ENCODE results near the gene GABRG3. TPM values are rescaled to one million over a fixed set of nuclear protein-coding genes. Genes with fewer than 3 reads are reported as not detected.

Gene GABRG3
- total RNA-seq, 2 experiments from 2014 or later: not detected

DNA sequence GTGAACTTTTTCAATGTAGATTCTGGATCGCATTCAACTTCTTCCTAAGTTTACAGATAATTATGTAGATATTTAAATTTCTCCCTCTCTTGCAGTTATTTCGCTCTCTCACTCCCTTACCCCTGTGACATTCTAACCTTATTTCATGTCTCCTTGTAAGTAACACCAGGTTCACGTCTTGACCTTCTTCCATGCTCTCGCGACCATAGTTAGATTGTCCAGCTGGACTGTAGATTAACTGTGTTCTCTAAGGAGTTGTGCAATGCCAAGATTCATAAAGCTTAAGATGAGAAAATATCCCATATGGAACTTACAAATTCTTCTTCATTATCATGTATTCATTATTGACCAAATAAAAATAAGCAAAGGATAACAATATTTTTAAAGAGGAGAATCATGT is 430.5 kb downstream of the GABRG3 start:
- no peak for DNase-seq
- Mint-ChIP-seq H3K27me3 (no peaks in the 10 kb centered on the region), H3K27ac (no peak overlapping the region), H3K4me1 (ENCODE audit: low read depth) (no peaks in the 10 kb centered on the region), H3K36me3 (ENCODE audit: low read depth) (no peaks in the 10 kb centered on the region), H3K4me3 (no peak overlapping the region), H3K9me3 (peaks cover 6% of the 10 kb centered on the region)
- ChIA-PET POLR2A (no interaction called here), CTCF (no interaction called here)
- no peak for ATAC-seq
- intact Hi-C loops (cut with micrococcal nuclease): no loop called here
- no peak for TF ChIP-seq CTCF (IDR thresholded peaks at IDR 0.05)

GRCh38 chr15:27408428-27408827 is 437.4 kb downstream of the GABRG3 start:
- Mint-ChIP-seq H3K27ac (no peak overlapping the region), H3K4me1 (ENCODE audit: low read depth) (no peaks in the 10 kb centered on the region), H3K9me3 (peaks cover 6% of the 10 kb centered on the region), H3K36me3 (ENCODE audit: low read depth) (no peaks in the 10 kb centered on the region), H3K27me3 (no peaks in the 10 kb centered on the region), H3K4me3 (no peak overlapping the region)
- TF ChIP-seq CTCF (IDR thresholded peaks at IDR 0.05): no peak
- ChIA-PET POLR2A (no interaction called here), CTCF (interaction anchor here (0.9 kb wide), 1 partner anchor 10 kb away, joined by 4 read pairs; no protein-coding TSS in a partner anchor)
- DNase-seq (no peak), ATAC-seq (no peak)
- intact Hi-C loops (cut with micrococcal nuclease): no loop called here

GRCh38 chr15:27410996-27411605 is 440.1 kb downstream of the GABRG3 start:
- H3K36me3 Mint-ChIP-seq (ENCODE audit: low read depth): no peaks in the 10 kb centered on the region
- CTCF ChIA-PET: no interaction called here
- no peak overlapping the region for H3K27ac Mint-ChIP-seq
- no peaks in the 10 kb centered on the region for H3K27me3 Mint-ChIP-seq
- intact Hi-C loops (cut with micrococcal nuclease): no loop called here
- H3K4me1 Mint-ChIP-seq (ENCODE audit: low read depth): no peaks in the 10 kb centered on the region
- no peak for ATAC-seq
- H3K4me3 Mint-ChIP-seq: no peak overlapping the region
- POLR2A ChIA-PET: no interaction called here
- no peak for DNase-seq
- no peak for TF ChIP-seq CTCF (IDR thresholded peaks at IDR 0.05)
- peaks cover 3% of the 10 kb centered on the region for H3K9me3 Mint-ChIP-seq

DNA sequence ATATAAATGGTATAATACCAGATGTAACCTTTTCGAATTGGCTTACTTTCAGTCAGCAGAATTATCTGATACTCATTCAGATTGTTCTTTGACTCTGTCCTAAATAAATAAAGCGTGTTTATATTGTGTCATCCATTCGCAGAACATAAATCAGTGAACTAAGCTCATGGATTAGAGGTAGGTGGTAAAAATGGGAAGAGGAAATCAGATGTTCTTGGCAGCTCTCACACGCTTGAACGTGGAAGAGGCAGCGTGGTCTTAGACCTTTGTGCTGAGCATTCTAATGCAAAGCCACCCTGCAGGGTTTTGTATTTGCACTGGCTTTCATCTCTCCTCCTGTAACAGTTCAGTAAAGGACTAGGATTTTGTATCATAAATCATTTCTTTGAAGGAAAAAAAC is 441.4 kb downstream of the GABRG3 start:
- H3K4me1 Mint-ChIP-seq (ENCODE audit: low read depth): no peaks in the 10 kb centered on the region
- intact Hi-C loops (cut with micrococcal nuclease): no loop called here
- CTCF ChIA-PET: no interaction called here
- ATAC-seq: no peak
- H3K36me3 Mint-ChIP-seq (ENCODE audit: low read depth): no peaks in the 10 kb centered on the region
- no peak for DNase-seq
- H3K27me3 Mint-ChIP-seq: no peaks in the 10 kb centered on the region
- peaks cover 3% of the 10 kb centered on the region for H3K9me3 Mint-ChIP-seq
- POLR2A ChIA-PET: no interaction called here
- no peak for TF ChIP-seq CTCF (IDR thresholded peaks at IDR 0.05)
- H3K27ac Mint-ChIP-seq: no peak overlapping the region
- H3K4me3 Mint-ChIP-seq: no peak overlapping the region

DNA sequence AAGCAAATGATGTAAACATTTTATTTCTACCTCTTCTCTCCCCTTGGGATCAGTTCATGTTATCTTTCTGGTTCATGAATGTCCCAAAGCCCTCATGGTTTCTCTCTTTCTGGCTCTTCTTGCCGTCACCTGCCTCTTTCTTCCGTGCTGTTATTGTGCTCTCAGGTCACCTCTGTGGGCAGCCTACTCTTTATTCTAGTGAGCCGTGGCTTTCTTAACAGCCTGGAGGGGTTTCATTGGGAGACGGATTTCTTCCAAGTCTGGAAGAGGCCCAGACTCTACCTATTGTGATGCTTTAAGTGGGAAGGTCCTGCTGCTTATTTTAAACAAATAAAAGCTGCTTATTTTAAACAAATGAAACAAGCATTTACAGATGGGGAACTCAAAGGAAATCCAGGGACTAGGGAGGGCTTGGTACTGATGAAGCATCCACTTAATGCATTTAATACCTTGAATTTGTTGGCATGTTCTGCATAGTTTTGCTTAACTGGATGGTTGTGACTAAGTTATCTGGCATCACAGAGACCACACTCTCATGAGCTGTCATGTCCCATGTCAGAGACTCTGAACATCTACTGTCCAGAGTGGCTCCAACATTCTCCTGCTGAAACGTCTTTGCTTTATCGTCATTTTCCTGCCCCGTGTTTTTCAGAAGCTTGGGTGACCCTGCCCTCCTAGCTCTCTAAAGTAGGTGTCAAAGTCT is 443.3 kb downstream of the GABRG3 start:
- no peaks in the 10 kb centered on the region for H3K36me3 Mint-ChIP-seq (ENCODE audit: low read depth)
- no peak overlapping the region for H3K4me3 Mint-ChIP-seq
- POLR2A ChIA-PET: no interaction called here
- no peak for TF ChIP-seq CTCF (IDR thresholded peaks at IDR 0.05)
- H3K4me1 Mint-ChIP-seq (ENCODE audit: low read depth): no peaks in the 10 kb centered on the region
- H3K27me3 Mint-ChIP-seq: no peaks in the 10 kb centered on the region
- DNase-seq (no peak), ATAC-seq (no peak)
- CTCF ChIA-PET: no interaction called here
- no peaks in the 10 kb centered on the region for H3K9me3 Mint-ChIP-seq
- H3K27ac Mint-ChIP-seq: no peak overlapping the region
- intact Hi-C loops (cut with micrococcal nuclease): no loop called here

Data from activated CD8-positive, alpha-beta T cell treated with anti-CD3 and anti-CD28 coated beads for 36 hours (primary cell).